ENCODE results near the gene PCDHA12.

GRCh38 chr5:140926443-140927227 lies 51.5 kb downstream of the PCDHA12 start:
- TF ChIP-seq CTCF (IDR thresholded peaks at IDR 0.05) (peak; percentile 67 to 82 (median 69)), POLR2A (IDR thresholded peaks at IDR 0.05) (no peak)

All from testis (tissue), 2 donors.